GM23338 (cell line): ENCODE data around the gene OST4.

Experiments
- CREB1 ChIP-seq: fragments of 250-450 bp; sonication (Bioruptor Pico); IDR thresholded peaks from 2 replicates; pipeline ENCODE4 v1.5.0; 2020; ENCODE audit warnings: low read depth, mild to moderate bottlenecking, moderate library complexity
- CTCF ChIP-seq, 2 experiments: fragments of 200-600 bp in 1 of 2; sonication (generic) in 1 of 2; conservative IDR thresholded peaks; 2 replicates each; pipeline versions ENCODE4 v1.5.1 to v1.6.1; 2016 to 2017; ENCODE audit warnings: antibody characterized with exemption in 2 of 2, low read depth in 2 of 2, mild to moderate bottlenecking in 2 of 2, moderate library complexity in 1 of 2
- ETS1 ChIP-seq: IDR thresholded peaks from 2 replicates; pipeline ENCODE4 v1.6.1; 2016; ENCODE audit warnings: antibody characterized with exemption
- EZH2 ChIP-seq: fragments of 200-600 bp; sonication (generic); IDR thresholded peaks from one replicate; pipeline ENCODE4 v1.8.0; 2017; ENCODE audit warnings: antibody characterized with exemption, mild to moderate bottlenecking, low read depth; ENCODE audit not compliant: unreplicated experiment
- EZH2phosphoT487 ChIP-seq: fragments of 200-600 bp; sonication (generic); IDR thresholded peaks from one replicate; pipeline ENCODE4 v1.8.1; 2018; ENCODE audit warnings: antibody characterized with exemption; ENCODE audit not compliant: unreplicated experiment
- JUNB ChIP-seq: IDR thresholded peaks from one replicate; pipeline ENCODE4 v1.6.1; 2016; ENCODE audit warnings: antibody characterized with exemption; ENCODE audit not compliant: unreplicated experiment
- NANOG ChIP-seq: IDR thresholded peaks from 2 replicates; pipeline ENCODE4 v1.6.1; 2016; ENCODE audit warnings: antibody characterized with exemption, borderline replicate concordance
- POLR2AphosphoS5 ChIP-seq: IDR thresholded peaks from 2 replicates; pipeline ENCODE4 v1.6.1; 2016; ENCODE audit warnings: antibody characterized with exemption, low read depth
- REST ChIP-seq: IDR thresholded peaks from one replicate; pipeline ENCODE4 v1.6.1; 2018; ENCODE audit warnings: antibody characterized with exemption; ENCODE audit not compliant: unreplicated experiment
- STAT1 ChIP-seq: IDR thresholded peaks from one replicate; pipeline ENCODE4 v1.6.1; 2016; ENCODE audit warnings: antibody characterized with exemption; ENCODE audit not compliant: unreplicated experiment
- ZNF331 ChIP-seq: fragments of 250-450 bp; sonication (Bioruptor Pico); IDR thresholded peaks from 2 replicates; pipeline ENCODE4 v1.5.0; 2020; ENCODE audit warnings: low read depth, mild to moderate bottlenecking, moderate library complexity

- TF ChIP-seq CTCF (conservative IDR thresholded peaks at IDR 0.05; ENCODE audit: low read depth in 2 of 2) (no peak), JUNB (no peak), POLR2AphosphoS5 (no peak), EZH2 (no peak), CREB1 (CRISPR knock-in tag) (no peak), REST (no peak), NANOG (no peak), EZH2phosphoT487 (no peak), STAT1 (no peak), ZNF331 (no peak), ETS1 (no peak)
Observed at GRCh38 chr2:27085062-27085672, 13.7 kb upstream of the OST4 start.
